A549 (cell line): ENCODE measurements around the gene RAB3IL1.

Experiments
- EHMT2 ChIP-seq: fragments of 200-600 bp; sonication (generic); IDR thresholded peaks from 2 replicates; pipeline ENCODE4 v1.6.1; 2016; ENCODE audit warnings: antibody characterized with exemption, low read depth, mild to moderate bottlenecking, moderate library complexity
- EP300 ChIP-seq, 2 experiments: fragments of >200 bp; sonication (Bioruptor Twin); formaldehyde crosslinking; IDR thresholded peaks; 2 replicates in 1 of 2; 3 replicates in 1 of 2; pipeline ENCODE4 v1.6.1; 2016 to 2017
- HMGXB4 ChIP-seq: fragments of 250-450 bp; sonication (Bioruptor Pico); IDR thresholded peaks from 2 replicates; pipeline ENCODE4 v1.5.0; 2021; ENCODE audit warnings: mild to moderate bottlenecking, moderate library complexity, borderline replicate concordance
- RARB ChIP-seq: fragments of 250-450 bp; sonication (Bioruptor Pico); IDR thresholded peaks from 2 replicates; pipeline ENCODE4 v1.8.0; 2021; ENCODE audit warnings: mild to moderate bottlenecking, moderate library complexity
- REST ChIP-seq: fragments of 200-600 bp; sonication (generic); IDR thresholded peaks from 2 replicates; pipeline ENCODE4 v1.6.1; 2016; ENCODE audit warnings: antibody characterized with exemption, mild to moderate bottlenecking, moderate library complexity
- TF ChIP-seq, protein P1 (sequence below): IDR thresholded peaks from 2 replicates; pipeline ENCODE4 v1.6.1; 2012
- TF ChIP-seq, protein P2 (sequence below): fragments of >200 bp; sonication (Bioruptor Twin); formaldehyde crosslinking; IDR thresholded peaks from 3 replicates; pipeline ENCODE4 v1.5.1; 2016
- TF ChIP-seq, protein P3 (sequence below): fragments of 450-650 bp; IDR thresholded peaks from 2 replicates; pipeline ENCODE4 v1.6.1; 2014; ENCODE audit warnings: antibody characterized with exemption

GRCh38 chr11:61947486-61948210 lies 30.3 kb upstream of the RAB3IL1 start:
- TF ChIP-seq EHMT2 (no peak), REST (no peak), EP300 (IDR thresholded peaks at IDR 0.05) (no peak), HMGXB4 (CRISPR knock-in tag) (no peak), RARB (CRISPR knock-in tag) (no peak)
- TF ChIP-seq, protein P1, sequence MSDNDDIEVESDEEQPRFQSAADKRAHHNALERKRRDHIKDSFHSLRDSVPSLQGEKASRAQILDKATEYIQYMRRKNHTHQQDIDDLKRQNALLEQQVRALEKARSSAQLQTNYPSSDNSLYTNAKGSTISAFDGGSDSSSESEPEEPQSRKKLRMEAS: no peak
- TF ChIP-seq, protein P2, sequence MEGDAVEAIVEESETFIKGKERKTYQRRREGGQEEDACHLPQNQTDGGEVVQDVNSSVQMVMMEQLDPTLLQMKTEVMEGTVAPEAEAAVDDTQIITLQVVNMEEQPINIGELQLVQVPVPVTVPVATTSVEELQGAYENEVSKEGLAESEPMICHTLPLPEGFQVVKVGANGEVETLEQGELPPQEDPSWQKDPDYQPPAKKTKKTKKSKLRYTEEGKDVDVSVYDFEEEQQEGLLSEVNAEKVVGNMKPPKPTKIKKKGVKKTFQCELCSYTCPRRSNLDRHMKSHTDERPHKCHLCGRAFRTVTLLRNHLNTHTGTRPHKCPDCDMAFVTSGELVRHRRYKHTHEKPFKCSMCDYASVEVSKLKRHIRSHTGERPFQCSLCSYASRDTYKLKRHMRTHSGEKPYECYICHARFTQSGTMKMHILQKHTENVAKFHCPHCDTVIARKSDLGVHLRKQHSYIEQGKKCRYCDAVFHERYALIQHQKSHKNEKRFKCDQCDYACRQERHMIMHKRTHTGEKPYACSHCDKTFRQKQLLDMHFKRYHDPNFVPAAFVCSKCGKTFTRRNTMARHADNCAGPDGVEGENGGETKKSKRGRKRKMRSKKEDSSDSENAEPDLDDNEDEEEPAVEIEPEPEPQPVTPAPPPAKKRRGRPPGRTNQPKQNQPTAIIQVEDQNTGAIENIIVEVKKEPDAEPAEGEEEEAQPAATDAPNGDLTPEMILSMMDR: peak; percentile 97
- TF ChIP-seq, protein P3, sequence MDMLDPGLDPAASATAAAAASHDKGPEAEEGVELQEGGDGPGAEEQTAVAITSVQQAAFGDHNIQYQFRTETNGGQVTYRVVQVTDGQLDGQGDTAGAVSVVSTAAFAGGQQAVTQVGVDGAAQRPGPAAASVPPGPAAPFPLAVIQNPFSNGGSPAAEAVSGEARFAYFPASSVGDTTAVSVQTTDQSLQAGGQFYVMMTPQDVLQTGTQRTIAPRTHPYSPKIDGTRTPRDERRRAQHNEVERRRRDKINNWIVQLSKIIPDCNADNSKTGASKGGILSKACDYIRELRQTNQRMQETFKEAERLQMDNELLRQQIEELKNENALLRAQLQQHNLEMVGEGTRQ: no peak
